Measurements from ENCODE around the gene FAHD1.

GRCh38 chr16:1851793-1852192 is 24.8 kb downstream of the FAHD1 start:
- TF ChIP-seq, protein P1, sequence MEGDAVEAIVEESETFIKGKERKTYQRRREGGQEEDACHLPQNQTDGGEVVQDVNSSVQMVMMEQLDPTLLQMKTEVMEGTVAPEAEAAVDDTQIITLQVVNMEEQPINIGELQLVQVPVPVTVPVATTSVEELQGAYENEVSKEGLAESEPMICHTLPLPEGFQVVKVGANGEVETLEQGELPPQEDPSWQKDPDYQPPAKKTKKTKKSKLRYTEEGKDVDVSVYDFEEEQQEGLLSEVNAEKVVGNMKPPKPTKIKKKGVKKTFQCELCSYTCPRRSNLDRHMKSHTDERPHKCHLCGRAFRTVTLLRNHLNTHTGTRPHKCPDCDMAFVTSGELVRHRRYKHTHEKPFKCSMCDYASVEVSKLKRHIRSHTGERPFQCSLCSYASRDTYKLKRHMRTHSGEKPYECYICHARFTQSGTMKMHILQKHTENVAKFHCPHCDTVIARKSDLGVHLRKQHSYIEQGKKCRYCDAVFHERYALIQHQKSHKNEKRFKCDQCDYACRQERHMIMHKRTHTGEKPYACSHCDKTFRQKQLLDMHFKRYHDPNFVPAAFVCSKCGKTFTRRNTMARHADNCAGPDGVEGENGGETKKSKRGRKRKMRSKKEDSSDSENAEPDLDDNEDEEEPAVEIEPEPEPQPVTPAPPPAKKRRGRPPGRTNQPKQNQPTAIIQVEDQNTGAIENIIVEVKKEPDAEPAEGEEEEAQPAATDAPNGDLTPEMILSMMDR (tag by site-specific recombination; IDR thresholded peaks at IDR 0.05): no peak
- TF ChIP-seq, protein P2, sequence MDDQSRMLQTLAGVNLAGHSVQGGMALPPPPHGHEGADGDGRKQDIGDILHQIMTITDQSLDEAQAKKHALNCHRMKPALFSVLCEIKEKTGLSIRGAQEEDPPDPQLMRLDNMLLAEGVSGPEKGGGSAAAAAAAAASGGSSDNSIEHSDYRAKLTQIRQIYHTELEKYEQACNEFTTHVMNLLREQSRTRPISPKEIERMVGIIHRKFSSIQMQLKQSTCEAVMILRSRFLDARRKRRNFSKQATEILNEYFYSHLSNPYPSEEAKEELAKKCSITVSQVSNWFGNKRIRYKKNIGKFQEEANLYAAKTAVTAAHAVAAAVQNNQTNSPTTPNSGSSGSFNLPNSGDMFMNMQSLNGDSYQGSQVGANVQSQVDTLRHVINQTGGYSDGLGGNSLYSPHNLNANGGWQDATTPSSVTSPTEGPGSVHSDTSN (CRISPR knock-in tag; IDR thresholded peaks at IDR 0.05): no peak
- TF ChIP-seq, protein P3, sequence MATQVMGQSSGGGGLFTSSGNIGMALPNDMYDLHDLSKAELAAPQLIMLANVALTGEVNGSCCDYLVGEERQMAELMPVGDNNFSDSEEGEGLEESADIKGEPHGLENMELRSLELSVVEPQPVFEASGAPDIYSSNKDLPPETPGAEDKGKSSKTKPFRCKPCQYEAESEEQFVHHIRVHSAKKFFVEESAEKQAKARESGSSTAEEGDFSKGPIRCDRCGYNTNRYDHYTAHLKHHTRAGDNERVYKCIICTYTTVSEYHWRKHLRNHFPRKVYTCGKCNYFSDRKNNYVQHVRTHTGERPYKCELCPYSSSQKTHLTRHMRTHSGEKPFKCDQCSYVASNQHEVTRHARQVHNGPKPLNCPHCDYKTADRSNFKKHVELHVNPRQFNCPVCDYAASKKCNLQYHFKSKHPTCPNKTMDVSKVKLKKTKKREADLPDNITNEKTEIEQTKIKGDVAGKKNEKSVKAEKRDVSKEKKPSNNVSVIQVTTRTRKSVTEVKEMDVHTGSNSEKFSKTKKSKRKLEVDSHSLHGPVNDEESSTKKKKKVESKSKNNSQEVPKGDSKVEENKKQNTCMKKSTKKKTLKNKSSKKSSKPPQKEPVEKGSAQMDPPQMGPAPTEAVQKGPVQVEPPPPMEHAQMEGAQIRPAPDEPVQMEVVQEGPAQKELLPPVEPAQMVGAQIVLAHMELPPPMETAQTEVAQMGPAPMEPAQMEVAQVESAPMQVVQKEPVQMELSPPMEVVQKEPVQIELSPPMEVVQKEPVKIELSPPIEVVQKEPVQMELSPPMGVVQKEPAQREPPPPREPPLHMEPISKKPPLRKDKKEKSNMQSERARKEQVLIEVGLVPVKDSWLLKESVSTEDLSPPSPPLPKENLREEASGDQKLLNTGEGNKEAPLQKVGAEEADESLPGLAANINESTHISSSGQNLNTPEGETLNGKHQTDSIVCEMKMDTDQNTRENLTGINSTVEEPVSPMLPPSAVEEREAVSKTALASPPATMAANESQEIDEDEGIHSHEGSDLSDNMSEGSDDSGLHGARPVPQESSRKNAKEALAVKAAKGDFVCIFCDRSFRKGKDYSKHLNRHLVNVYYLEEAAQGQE (tag by site-specific recombination; IDR thresholded peaks at IDR 0.05): no peak
- no peak for TF ChIP-seq ZNF707 (tag by site-specific recombination; IDR thresholded peaks at IDR 0.05)
- TF ChIP-seq ZNF174 (tag by site-specific recombination; IDR thresholded peaks at IDR 0.05): no peak
- no peak for TF ChIP-seq HOXA7 (CRISPR knock-in tag; IDR thresholded peaks at IDR 0.05; ENCODE audit: borderline replicate concordance)
- TF ChIP-seq, protein P4, sequence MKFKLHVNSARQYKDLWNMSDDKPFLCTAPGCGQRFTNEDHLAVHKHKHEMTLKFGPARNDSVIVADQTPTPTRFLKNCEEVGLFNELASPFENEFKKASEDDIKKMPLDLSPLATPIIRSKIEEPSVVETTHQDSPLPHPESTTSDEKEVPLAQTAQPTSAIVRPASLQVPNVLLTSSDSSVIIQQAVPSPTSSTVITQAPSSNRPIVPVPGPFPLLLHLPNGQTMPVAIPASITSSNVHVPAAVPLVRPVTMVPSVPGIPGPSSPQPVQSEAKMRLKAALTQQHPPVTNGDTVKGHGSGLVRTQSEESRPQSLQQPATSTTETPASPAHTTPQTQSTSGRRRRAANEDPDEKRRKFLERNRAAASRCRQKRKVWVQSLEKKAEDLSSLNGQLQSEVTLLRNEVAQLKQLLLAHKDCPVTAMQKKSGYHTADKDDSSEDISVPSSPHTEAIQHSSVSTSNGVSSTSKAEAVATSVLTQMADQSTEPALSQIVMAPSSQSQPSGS (tag by site-specific recombination; IDR thresholded peaks at IDR 0.05; ENCODE audit: low read depth): no peak
- no peak for TF ChIP-seq ZNF311 (tag by site-specific recombination; IDR thresholded peaks at IDR 0.05; ENCODE audit: borderline replicate concordance)
- TF ChIP-seq ZNF10 (tag by site-specific recombination; IDR thresholded peaks at IDR 0.05): no peak
- no peak for TF ChIP-seq TCF7L2 (IDR thresholded peaks at IDR 0.05; ENCODE audit: borderline replicate concordance, low read depth, low read length)
- TF ChIP-seq ZNF133 (tag by site-specific recombination; IDR thresholded peaks at IDR 0.05): no peak
- no peak for TF ChIP-seq BCL6B (tag by site-specific recombination; IDR thresholded peaks at IDR 0.05)
